GM21529 (cell line): ENCODE results near the gene NACC2.
A peak's percentile ranks its signal among the peaks of the same experiment; 100 is the strongest.
"Not testable (repeated sequence)": the region's sequence is repeated elsewhere in the genome, so short reads cannot be mapped to it uniquely, and the experiment has no call there.

Source experiments
- ATAC-seq: cut with Tn5 transposase; IDR thresholded peaks from one replicate; pipeline ENCODE4 v1.9.1; 2021; ENCODE audit not compliant: unreplicated experiment

NACC2 gene

DNA sequence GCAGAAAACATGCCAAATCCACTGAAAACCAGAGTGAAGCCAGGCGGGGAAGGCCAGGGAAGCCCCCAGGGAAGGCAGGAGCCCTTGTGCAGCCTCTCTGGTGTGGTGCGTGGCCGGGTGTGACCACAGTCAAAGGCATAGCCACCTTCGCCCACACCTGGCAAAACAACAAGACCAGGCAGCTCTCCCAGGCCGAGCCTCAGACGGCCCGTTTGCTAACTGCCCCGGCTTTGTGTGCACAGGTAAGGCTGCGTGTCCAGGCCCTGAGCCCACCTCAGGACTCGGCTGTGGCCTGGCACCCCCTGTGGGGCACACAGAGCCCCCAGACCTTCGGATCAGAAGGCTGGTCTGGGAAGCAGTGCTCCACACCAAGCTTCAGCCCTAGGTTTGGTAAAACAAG lies 17.5 kb upstream of the NACC2 start:
- ATAC-seq: no peak

DNA sequence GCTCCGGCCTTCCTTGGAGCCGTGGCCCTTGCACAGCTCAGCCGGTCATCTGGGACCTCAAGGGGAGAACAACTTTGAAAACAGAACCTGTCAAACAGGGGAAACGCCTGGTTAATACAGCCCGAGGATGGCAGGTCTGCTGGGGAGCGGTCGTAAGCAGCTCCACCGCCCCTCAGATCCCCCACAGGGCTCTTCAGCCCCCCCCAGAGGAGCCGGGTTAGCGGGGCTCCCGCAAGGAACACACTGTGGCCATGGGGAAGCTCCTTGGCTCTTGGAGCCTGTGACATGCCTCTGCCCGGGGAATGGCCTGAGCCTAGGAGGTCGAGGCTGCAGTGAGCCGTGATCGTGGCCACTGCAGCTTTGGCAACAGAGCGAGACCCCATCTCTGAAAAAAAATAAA lies 16.8 kb upstream of the NACC2 start:
- no peak for ATAC-seq

- ATAC-seq: no peak
Measured at GRCh38 chr9:136111190-136111589, 16.1 kb upstream of the NACC2 start.

DNA sequence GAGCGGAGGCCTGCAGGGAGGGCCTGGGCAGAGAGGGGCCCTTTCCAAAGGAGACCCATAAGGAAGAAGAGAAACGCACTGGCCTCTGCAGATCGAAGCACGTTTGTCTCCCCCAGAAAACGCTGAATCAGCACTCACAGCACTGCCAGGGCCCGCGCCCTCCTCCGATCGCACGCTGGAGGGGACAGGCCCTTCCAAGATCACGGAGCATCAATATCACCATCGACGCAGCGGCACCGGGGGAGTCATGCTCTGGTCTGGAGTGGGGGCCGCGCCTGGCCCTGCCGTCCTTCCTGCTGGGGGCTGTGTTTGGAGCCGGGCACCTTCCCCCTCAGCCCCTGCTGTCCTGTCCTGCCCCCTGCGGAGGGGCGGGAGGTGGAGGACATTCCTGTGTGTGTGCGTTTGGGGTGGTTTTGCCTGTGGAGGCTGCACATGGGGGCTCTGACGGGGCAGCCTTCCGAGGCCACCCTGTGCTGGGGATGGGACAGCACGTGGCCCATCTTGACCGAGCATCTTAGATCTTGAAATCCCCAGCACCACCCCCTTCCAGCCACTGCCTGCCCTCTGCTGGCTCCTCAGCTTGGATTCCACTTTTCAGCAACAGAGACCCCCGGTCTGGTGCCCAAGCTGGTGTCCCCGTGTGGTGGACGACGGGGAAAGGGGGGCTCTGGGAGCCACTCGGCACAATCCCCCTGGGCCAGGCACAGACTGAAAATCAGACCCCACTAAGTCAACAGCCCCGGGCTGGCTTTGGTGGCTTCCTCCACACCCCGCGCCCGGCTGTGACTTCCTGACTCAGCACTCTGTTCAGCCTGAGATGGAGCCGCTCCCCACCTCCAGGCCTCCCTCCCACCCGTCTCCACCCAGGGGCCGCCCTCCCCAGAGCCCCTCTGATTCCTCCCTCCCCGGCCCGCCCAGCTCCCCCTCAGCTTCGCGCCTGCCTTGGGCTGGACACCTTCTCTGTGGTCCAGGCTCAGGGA lies 15.3 kb upstream of the NACC2 start:
- peak; percentile 2 for ATAC-seq

GRCh38 chr9:136109351-136110081 lies 14.4 kb upstream of the NACC2 start:
- peak; percentile 66 for ATAC-seq

- no peak for ATAC-seq
Measured at GRCh38 chr9:136108648-136109266, 13.7 kb upstream of the NACC2 start.

DNA sequence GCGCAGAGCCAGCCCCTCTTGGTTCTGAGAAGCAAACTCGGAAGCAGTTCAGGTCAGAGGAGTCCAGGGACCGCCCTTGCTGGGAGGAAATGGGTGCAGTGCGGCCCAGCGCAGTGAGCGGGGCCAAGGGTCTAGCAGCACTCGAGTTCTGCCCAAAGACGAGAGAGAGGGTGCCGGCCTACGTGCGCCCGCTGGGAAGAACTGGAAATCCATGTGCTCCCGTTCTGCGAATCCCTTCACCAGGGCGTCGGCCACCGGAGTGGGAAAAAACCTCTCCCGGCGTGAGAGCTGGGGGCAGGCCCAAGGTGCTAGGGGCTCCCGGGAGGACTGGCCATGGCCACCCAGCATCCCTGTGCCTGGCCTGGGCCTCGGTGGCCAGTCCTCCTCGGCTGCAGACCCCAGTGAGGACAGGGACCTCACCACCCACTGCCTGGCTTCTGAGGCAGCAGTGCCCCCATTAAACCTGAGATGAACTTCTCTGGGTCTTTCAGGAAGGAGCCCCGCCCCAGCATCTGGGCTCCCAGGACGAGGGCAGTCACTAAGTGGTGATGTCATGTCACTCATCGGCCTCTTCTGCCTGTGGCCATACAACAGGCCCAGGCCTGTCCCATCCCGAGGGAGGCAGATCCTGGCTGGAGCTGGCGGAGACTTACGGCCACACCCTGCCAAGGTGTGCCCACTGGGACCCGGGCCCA lies 13.0 kb upstream of the NACC2 start:
- no peak for ATAC-seq

GRCh38 chr9:136107155-136107952 lies 12.3 kb upstream of the NACC2 start:
- ATAC-seq: no peak

GRCh38 chr9:136105398-136106135 lies 10.5 kb upstream of the NACC2 start:
- ATAC-seq: no peak

DNA sequence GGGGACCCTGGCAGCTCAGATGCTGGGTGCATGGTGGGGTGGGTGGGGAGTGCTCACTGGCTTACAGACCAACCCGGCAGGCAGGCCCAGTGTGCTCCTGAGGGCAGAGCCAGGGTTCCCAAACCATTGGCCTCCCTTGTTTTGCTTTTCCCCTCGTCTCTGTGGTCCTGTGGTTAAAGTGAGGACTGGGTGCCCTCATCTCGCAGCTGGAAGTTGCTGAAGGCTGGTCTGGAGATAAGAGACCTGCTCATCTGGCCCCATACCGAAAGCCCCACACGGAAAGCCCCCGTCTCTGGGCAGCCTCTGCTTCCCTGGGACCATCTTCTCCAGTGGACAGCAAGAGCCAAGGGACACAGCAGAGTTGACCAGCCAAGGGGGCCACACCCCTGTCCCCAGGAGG lies 9.8 kb upstream of the NACC2 start:
- no peak for ATAC-seq

GRCh38 chr9:136104488-136104800 lies 9.4 kb upstream of the NACC2 start:
- ATAC-seq: no peak

DNA sequence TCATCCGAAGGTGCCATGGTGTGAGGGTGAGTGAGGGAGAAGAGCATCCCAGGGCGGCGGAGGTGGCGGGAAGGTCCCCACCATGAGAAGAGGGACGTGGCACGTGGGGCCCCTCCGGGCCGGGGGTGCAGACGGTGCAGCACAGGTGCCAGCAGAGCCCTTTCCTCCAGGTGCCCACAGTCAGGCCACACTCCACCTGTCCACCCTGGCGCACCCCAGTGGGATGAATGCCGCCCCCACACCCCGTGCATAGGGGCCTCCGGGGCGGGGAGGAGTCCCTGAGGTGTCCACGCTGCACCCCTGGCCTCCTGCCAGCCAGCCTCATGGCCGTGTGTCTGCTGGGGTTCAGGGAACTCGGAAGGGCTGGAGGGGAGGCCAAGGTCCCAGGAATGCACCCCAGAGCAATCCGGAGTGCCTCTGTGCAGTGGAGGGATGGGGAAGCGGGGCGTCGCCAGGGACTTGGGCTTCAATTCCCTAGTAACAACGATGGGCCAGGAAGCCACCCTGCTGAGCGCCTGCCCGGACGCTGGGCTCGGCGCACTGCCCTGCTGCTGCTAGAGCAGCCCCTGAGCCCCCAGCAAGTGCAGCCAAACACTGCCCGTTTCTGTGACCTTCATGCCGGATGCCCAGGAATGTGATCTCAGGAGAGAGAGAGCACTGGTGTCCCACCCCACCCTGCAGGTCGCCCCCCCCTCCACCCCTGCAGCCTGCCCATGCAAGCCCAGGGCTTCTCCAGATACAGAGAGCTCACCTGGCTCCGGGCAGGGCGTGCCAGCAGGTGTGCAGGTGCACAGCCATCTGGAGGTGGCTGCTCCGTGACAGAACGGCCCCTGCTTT lies 8.8 kb upstream of the NACC2 start:
- no peak for ATAC-seq

DNA sequence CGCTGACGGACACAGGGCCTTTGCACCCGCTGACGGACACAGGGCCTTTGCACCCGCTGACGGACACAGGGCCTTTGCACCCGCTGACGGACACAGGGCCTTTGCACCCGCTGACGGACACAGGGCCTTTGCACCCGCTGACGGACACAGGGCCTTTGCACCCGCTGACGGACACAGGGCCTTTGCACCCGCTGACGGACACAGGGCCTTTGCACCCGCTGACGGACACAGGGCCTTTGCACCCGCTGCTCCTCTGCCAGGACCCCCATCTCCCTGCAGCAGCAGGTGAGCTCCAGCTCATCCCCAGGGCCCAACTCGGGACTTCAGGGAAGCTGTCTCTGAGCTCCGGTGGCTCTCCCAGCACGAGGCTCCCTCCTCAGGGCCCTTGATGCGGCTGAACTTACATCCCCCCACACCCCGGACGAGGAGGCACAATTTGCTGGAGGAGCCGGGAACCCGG lies 6.6 kb upstream of the NACC2 start:
- not testable (repeated sequence) for ATAC-seq

DNA sequence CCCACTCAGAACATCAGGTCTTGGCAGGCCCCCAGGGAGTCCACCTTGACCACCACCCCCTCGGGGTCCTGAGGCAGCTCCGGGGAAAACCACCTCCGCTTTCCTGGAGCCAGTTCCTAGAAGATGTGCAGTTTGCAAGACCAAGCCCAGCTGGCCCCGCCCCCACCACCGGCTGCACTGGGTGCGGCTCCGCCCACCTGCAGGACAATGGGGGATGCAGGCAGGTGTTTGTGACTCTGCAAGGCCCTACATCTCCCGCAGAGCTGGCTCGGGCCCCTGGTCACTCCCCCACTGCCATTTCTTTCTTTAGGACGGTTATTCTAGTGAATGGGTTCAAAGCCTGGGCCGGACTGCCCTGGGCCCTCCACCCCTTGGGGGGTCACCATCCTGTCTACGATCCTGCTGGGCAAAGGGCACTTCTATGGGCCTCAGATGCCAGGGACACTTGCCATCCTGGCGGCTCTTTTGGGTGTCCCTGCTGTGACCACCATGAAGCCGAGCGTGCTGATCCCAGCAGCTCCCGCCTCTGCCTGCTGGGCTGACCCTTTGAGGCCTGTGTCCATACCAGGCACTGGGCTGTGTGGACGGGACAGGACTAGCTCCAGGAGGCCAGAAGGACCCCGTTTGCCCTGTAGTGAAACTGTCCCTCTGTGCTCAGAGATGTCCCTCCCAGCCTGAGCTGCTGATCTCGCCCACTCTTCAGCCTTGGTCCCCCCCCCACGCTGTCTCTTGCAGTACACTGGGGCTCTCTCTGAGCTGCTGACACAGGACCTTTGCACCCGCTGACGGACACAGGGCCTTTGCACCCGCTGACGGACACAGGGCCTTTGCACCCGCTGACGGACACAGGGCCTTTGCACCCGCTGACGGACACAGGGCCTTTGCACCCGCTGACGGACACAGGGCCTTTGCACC lies 5.9 kb upstream of the NACC2 start:
- ATAC-seq: no peak

GRCh38 chr9:136099542-136099941 lies 4.5 kb upstream of the NACC2 start:
- ATAC-seq: no peak

GRCh38 chr9:136098844-136099243 lies 3.8 kb upstream of the NACC2 start:
- ATAC-seq: no peak

GRCh38 chr9:136098210-136098609 lies 3.1 kb upstream of the NACC2 start:
- ATAC-seq: no peak
